OCI-M1 (cell line): ENCODE data around the gene ARFGAP2.
A peak's percentile ranks its signal among the peaks of the same experiment; 100 is the strongest.
"Not testable (repeated sequence)": the region's sequence is repeated elsewhere in the genome, so short reads cannot be mapped to it uniquely, and the experiment has no call there.

Experiments used
- DNase-seq: peaks from one replicate; lab custom pipeline; 2025; lab: John Stamatoyannopoulos, UW

The ARFGAP2 gene

GRCh38 chr11:47148270-47148669 is 28.4 kb downstream of the ARFGAP2 start:
- no peak for DNase-seq

- no peak for DNase-seq
These were observed 29.0 kb downstream of the ARFGAP2 start for GRCh38 chr11:47147681-47148080.

GRCh38 chr11:47147250-47147649 is 29.4 kb downstream of the ARFGAP2 start:
- no peak for DNase-seq

GRCh38 chr11:47144541-47144940 is 32.1 kb downstream of the ARFGAP2 start:
- no peak for DNase-seq

GRCh38 chr11:47143322-47143721 is 33.4 kb downstream of the ARFGAP2 start:
- DNase-seq, result no peak

- no peak for DNase-seq
These were observed 36.8 kb downstream of the ARFGAP2 start for GRCh38 chr11:47139878-47140277.

GRCh38 chr11:47137476-47137875 is 39.2 kb downstream of the ARFGAP2 start:
- no peak for DNase-seq

GRCh38 chr11:47136921-47137320 is 39.8 kb downstream of the ARFGAP2 start:
- no peak for DNase-seq

- DNase-seq, result no peak
These were observed 40.4 kb downstream of the ARFGAP2 start for GRCh38 chr11:47136327-47136726.

- DNase-seq, result no peak
These were observed 43.7 kb downstream of the ARFGAP2 start for GRCh38 chr11:47132981-47133380.

GRCh38 chr11:47132490-47132889 is 44.2 kb downstream of the ARFGAP2 start:
- no peak for DNase-seq

- DNase-seq, result no peak
These were observed 45.5 kb downstream of the ARFGAP2 start for GRCh38 chr11:47131136-47131535.

- peak; percentile 63 for DNase-seq
These were observed 46.1 kb downstream of the ARFGAP2 start for GRCh38 chr11:47130543-47130942.

GRCh38 chr11:47127213-47127612 is 49.5 kb downstream of the ARFGAP2 start:
- no peak for DNase-seq

GRCh38 chr11:47125083-47125482 is 51.6 kb downstream of the ARFGAP2 start:
- DNase-seq, result no peak

- DNase-seq, result no peak
These were observed 52.0 kb downstream of the ARFGAP2 start for GRCh38 chr11:47124675-47125074.

GRCh38 chr11:47123094-47123493 is 53.6 kb downstream of the ARFGAP2 start:
- DNase-seq, result no peak

- DNase-seq, result no peak
These were observed 54.9 kb downstream of the ARFGAP2 start for GRCh38 chr11:47121731-47122130.

GRCh38 chr11:47121056-47121455 is 55.6 kb downstream of the ARFGAP2 start:
- no peak for DNase-seq

GRCh38 chr11:47118958-47119688 is 57.6 kb downstream of the ARFGAP2 start:
- DNase-seq, result not testable (repeated sequence)
